HepG2 (cell line): ENCODE data around the gene NADK2. TPM values are rescaled to one million over a fixed set of nuclear protein-coding genes. Genes with fewer than 3 reads are reported as not detected.
A peak's percentile ranks its signal among the peaks of the same experiment; 100 is the strongest.

Experiments used
- AGO2 ChIP-seq: fragments of 200-400 bp; formaldehyde crosslinking; optimal IDR thresholded peaks from 2 replicates; pipeline ENCODE3; 2017; ENCODE audit warnings: mild to moderate bottlenecking, low read depth, low read length, moderate library complexity
- ATF3 ChIP-seq: sonication (generic); formaldehyde crosslinking; IDR thresholded peaks from 2 replicates; pipeline ENCODE4 v1.4.0; 2020; ENCODE audit warnings: missing genetic modification reagents
- HCFC1 ChIP-seq: fragments of 150-350 bp; IDR thresholded peaks from 2 replicates; pipeline ENCODE4 v1.6.1; 2014; ENCODE audit warnings: low read depth, low read length
- HNRNPLL ChIP-seq: fragments of 200-400 bp; formaldehyde crosslinking; IDR thresholded peaks from 2 replicates; pipeline ENCODE4 v1.6.1; 2017; ENCODE audit warnings: mild to moderate bottlenecking, low read depth, low read length; ENCODE audit not compliant: poor library complexity, severe bottlenecking
- IRF1 ChIP-seq: sonication (generic); formaldehyde crosslinking; IDR thresholded peaks from 2 replicates; pipeline ENCODE4 v1.4.0; 2020; ENCODE audit warnings: low read depth, mild to moderate bottlenecking, missing genetic modification reagents
- MAFF ChIP-seq: IDR thresholded peaks from 2 replicates; pipeline ENCODE4 v1.6.1; 2011; ENCODE audit warnings: low read depth, low read length, improper control_type of control experiment
- MTF1 ChIP-seq: sonication (generic); formaldehyde crosslinking; IDR thresholded peaks from 2 replicates; pipeline ENCODE4 v1.5.0; 2020; ENCODE audit warnings: missing genetic modification reagents
- NFKBIZ ChIP-seq: IDR thresholded peaks from 2 replicates; pipeline ENCODE4 v1.6.1; 2018; ENCODE audit warnings: missing genetic modification reagents, missing compliant biosample characterization
- NFYC ChIP-seq: IDR thresholded peaks from 2 replicates; pipeline ENCODE4 v1.6.1; 2016; ENCODE audit warnings: missing genetic modification reagents, missing compliant biosample characterization
- PRDM10 ChIP-seq: sonication (generic); formaldehyde crosslinking; IDR thresholded peaks from 2 replicates; pipeline ENCODE4 v1.4.0; 2020; ENCODE audit warnings: low read depth, missing genetic modification reagents
- RBM39 ChIP-seq: fragments of 200-400 bp; formaldehyde crosslinking; IDR thresholded peaks from one replicate; pipeline ENCODE4 v1.6.1; 2018; ENCODE audit warnings: antibody characterized with exemption, mild to moderate bottlenecking, low read depth, low read length; ENCODE audit not compliant: poor library complexity, severe bottlenecking
- REXO4 ChIP-seq: sonication (generic); formaldehyde crosslinking; IDR thresholded peaks from 2 replicates; pipeline ENCODE4 v1.8.0; 2022; ENCODE audit warnings: missing genetic modification reagents, mild to moderate bottlenecking, borderline replicate concordance
- TBX2 ChIP-seq: sonication (generic); formaldehyde crosslinking; IDR thresholded peaks from 2 replicates; pipeline ENCODE4 v1.5.0; 2020; ENCODE audit warnings: missing genetic modification reagents, mild to moderate bottlenecking, borderline replicate concordance
- U2AF2 ChIP-seq: fragments of 200-400 bp; formaldehyde crosslinking; IDR thresholded peaks from 2 replicates; pipeline ENCODE4 v1.6.1; 2017; ENCODE audit warnings: low read depth, mild to moderate bottlenecking, low read length
- YY1 ChIP-seq: IDR thresholded peaks from 2 replicates; pipeline ENCODE4 v1.6.1; 2011; ENCODE audit warnings: low read length, low read depth, moderate library complexity, mild to moderate bottlenecking; ENCODE audit not compliant: insufficient read depth, insufficient replicate concordance
- ZFP36L1 ChIP-seq: sonication (generic); formaldehyde crosslinking; IDR thresholded peaks from 2 replicates; pipeline ENCODE4 v1.8.0; 2022; ENCODE audit warnings: mild to moderate bottlenecking, missing genetic modification reagents, moderate library complexity
- ZNF251 ChIP-seq: sonication (generic); formaldehyde crosslinking; IDR thresholded peaks from 2 replicates; pipeline ENCODE4 v1.9.0; 2021; ENCODE audit warnings: mild to moderate bottlenecking, missing genetic modification reagents
- ZNF30 ChIP-seq: sonication (generic); formaldehyde crosslinking; IDR thresholded peaks from 2 replicates; pipeline ENCODE4 v1.5.0; 2020; ENCODE audit warnings: mild to moderate bottlenecking, missing genetic modification reagents
- ZNF530 ChIP-seq: sonication (generic); formaldehyde crosslinking; IDR thresholded peaks from 2 replicates; pipeline ENCODE4 v1.5.0; 2020; ENCODE audit warnings: low read depth, mild to moderate bottlenecking, missing genetic modification reagents
- ZNF556 ChIP-seq: sonication (generic); formaldehyde crosslinking; IDR thresholded peaks from 2 replicates; pipeline ENCODE4 v1.4.0; 2020; ENCODE audit warnings: mild to moderate bottlenecking, missing genetic modification reagents, borderline replicate concordance
- polyA plus RNA-seq, 8 experiments: library from polyadenylated mRNA; depleted of rRNA in 3 of 8; stranded (reverse) in 7 of 8; unstranded in 1 of 8; fragments of >200 nt; fragmentation: Illumina TruSeq in 4 of 8; extraction: Trizol in 4 of 8; gene quantifications; 2 replicates each; pipeline versions ENCODE4 v1.2.1 to v1.2.3, GENCODE V29; 2011 to 2016; ENCODE audit warnings: low read depth in 4 of 8, missing spikeins in 1 of 8, mixed read lengths in 1 of 8; ENCODE audit not compliant: insufficient read depth in 1 of 8
- total RNA-seq, 5 experiments: library from RNA; depleted of rRNA; stranded (reverse); fragments of >200 nt; fragmentation: Illumina TruSeq; extraction: Trizol; gene quantifications; 2 replicates each; pipeline ENCODE4 v1.2.3, GENCODE V29; 2016; ENCODE audit warnings: low read depth in 1 of 5
- TF ChIP-seq, protein P1 (sequence below): sonication (generic); formaldehyde crosslinking; IDR thresholded peaks from 2 replicates; pipeline ENCODE4 v1.8.0; 2022; ENCODE audit warnings: missing genetic modification reagents, mild to moderate bottlenecking, moderate library complexity, borderline replicate concordance

Gene NADK2
- total and polyA plus RNA-seq, 2 of the 13 experiments (the other 11 are each of a cell fraction or from before 2014, with no cell fraction given): 13.9 to 71.4 TPM

- peak; percentile 44; the same call in 1 of the 2 replicates for TF ChIP-seq PRDM10 (CRISPR knock-in tag)
- peak; percentile 64 for TF ChIP-seq HNRNPLL
- TF ChIP-seq, protein P1, sequence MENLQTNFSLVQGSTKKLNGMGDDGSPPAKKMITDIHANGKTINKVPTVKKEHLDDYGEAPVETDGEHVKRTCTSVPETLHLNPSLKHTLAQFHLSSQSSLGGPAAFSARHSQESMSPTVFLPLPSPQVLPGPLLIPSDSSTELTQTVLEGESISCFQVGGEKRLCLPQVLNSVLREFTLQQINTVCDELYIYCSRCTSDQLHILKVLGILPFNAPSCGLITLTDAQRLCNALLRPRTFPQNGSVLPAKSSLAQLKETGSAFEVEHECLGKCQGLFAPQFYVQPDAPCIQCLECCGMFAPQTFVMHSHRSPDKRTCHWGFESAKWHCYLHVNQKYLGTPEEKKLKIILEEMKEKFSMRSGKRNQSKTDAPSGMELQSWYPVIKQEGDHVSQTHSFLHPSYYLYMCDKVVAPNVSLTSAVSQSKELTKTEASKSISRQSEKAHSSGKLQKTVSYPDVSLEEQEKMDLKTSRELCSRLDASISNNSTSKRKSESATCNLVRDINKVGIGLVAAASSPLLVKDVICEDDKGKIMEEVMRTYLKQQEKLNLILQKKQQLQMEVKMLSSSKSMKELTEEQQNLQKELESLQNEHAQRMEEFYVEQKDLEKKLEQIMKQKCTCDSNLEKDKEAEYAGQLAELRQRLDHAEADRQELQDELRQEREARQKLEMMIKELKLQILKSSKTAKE (CRISPR knock-in tag): peak; percentile 42; the same call in 1 of the 2 replicates
- peak; percentile 82 for TF ChIP-seq TBX2 (CRISPR knock-in tag)
- peak; percentile 83 for TF ChIP-seq NFYC (CRISPR knock-in tag)
- peak; percentile 74 for TF ChIP-seq RBM39
- TF ChIP-seq IRF1 (CRISPR knock-in tag): 0 out of 2 replicates have a peak, but pooled peaks have one; percentile 67
- TF ChIP-seq ZFP36L1 (CRISPR knock-in tag): 0 out of 2 replicates have a peak, but pooled peaks have one; percentile 73
- TF ChIP-seq ZNF556 (CRISPR knock-in tag): peak; percentile 59; the same call in 1 of the 2 replicates
- peak; percentile 76 for TF ChIP-seq YY1
- peak; percentile 49 for TF ChIP-seq AGO2
- TF ChIP-seq MAFF: no peak
- no peak for TF ChIP-seq HCFC1
- 0 out of 2 replicates have a peak, but pooled peaks have one; percentile 45 for TF ChIP-seq NFKBIZ (CRISPR knock-in tag)
- no peak for TF ChIP-seq REXO4 (CRISPR knock-in tag)
- peak; percentile 62; the same call in 1 of the 2 replicates for TF ChIP-seq ATF3 (CRISPR knock-in tag)
- TF ChIP-seq U2AF2: no peak
- TF ChIP-seq MTF1 (CRISPR knock-in tag): no peak
- no peak for TF ChIP-seq ZNF530 (CRISPR knock-in tag)
- TF ChIP-seq ZNF251 (CRISPR knock-in tag): no peak
- no peak; the same call in 1 of the 2 replicates for TF ChIP-seq ZNF30 (CRISPR knock-in tag)
Observed at GRCh38 chr5:36241631-36242533, at the start of gene NADK2 (continued).
